CD4-positive, alpha-beta T cell treated with Interleukin-15 for 4 hours (primary cell): Measurements from ENCODE around the gene NDP.
A peak's percentile ranks its signal among the peaks of the same experiment; 100 is the strongest.

Experiments used
- DNase-seq: peaks from one replicate; pipeline ENCODE4 v3.0.0-alpha.2; 2020; ENCODE audit warnings: low spot score

The NDP gene, protein sequence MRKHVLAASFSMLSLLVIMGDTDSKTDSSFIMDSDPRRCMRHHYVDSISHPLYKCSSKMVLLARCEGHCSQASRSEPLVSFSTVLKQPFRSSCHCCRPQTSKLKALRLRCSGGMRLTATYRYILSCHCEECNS

DNA sequence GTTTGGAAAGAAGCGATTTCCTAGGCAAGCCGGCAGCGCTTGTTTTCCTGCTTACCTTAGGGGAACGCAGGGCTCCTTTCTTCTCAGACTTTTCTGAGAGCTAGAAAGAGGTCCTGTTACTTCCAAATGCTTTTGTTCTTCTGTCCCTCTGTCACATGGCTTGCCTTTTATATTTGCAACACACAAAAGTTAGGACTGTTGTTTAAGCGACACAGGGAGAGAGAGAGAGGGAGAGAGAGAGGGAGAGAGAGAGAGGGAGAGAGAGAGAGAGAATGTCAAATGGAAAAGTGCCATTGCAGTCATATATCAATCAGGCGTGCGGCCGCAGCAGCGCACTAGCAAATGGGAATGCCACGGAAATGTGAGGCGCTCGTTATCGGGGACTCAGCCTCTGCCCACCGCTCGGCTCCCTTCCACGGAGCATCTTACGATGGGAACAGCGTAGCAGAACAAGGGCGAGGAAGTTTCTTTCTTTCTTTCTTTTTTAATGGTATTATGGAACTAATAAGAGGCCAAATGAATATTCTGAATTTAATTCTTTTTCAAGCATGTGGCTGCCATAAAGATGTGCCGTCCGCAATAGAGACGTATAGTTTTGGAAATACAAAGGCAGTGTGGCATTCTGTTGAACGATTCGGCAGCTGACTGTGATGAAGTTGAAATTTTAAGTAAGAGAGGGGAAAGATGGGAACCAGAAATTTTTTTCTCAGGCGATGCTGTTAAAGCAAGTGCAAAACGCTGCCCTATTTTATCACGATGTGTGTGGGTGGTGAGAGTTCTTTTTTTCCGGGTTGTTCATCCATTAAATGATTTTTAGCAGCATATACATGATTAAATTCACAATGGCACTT, at the start of gene NDP:
TSS of gene NDP (minus strand) at position 142 of the 851 bp plus-strand sequence. CDS start 14,745 bp downstream, outside the sequence.
- no peak for DNase-seq

DNA sequence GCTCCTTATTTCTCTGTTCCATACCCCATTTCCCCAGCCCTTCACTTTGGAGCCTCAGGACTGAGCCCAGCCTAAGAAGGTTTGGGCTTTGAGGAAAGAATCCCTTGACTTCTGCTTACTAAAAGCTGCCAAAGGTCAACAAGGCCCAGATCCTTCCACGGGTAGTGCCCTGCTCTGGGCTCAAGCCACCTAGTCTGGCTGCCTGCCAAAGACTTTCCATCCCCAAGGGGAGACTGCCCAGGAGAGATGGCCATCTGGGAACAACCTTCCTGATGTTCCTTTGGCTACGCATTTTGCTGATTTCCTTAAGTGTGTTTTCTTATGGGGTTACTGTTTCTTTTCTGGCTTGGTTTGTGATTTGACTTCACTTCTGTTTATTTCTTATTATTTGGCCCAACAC, 49.8 kb upstream of the NDP start:
- no peak for DNase-seq

DNA sequence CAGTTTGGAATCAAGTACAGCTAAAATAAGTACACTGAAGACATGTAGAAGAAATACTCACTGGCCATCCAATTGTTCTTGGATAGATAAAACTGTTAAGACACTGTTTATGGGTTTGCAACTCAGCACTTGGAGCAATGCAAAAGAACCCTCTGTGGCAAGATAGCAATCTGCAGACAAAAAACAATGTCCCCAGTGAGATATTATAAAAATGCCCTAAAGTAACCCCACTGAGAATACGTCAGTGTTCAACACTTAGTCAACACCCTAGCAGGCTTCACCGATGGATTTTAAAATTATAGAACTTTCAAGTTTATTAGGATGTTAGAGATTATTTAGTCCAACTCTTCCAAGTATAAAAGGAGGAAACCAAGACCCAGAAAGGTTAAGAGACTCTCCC, 47.5 kb upstream of the NDP start:
- no peak for DNase-seq

DNA sequence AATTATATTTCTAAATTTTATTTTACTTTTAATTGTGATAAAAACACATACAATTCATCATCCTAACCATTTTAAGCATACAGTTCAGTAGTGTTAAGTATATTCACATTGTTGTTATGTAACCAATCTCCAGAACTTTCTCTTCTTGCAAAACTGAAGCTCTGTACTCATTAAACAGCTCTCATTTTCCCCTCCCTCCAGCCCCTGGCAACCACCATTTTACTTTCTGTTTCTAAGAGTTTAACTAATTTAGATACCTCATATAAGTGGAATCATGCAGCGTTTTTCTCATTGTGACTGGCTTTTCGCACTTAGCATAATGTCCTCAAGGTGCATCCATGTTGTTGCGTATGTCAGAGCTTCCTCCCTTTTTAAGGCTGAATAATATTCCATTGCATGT, 46.7 kb upstream of the NDP start:
- DNase-seq, result no peak

GRCh38 chrX:44017676-44018075, 44.5 kb upstream of the NDP start:
- no peak for DNase-seq

- no peak for DNase-seq
Observed at GRCh38 chrX:44016906-44017305, 43.7 kb upstream of the NDP start.

- peak; percentile 47 for DNase-seq
Observed at GRCh38 chrX:44012484-44013096, 39.4 kb upstream of the NDP start.

- DNase-seq, result no peak
Observed at GRCh38 chrX:44011506-44011905, 38.3 kb upstream of the NDP start.

GRCh38 chrX:44010626-44011025, 37.4 kb upstream of the NDP start:
- DNase-seq, result no peak

- no peak for DNase-seq
Observed at GRCh38 chrX:44006081-44006480, 32.9 kb upstream of the NDP start.

- no peak for DNase-seq
Observed at GRCh38 chrX:44003975-44004374, 30.8 kb upstream of the NDP start.

DNA sequence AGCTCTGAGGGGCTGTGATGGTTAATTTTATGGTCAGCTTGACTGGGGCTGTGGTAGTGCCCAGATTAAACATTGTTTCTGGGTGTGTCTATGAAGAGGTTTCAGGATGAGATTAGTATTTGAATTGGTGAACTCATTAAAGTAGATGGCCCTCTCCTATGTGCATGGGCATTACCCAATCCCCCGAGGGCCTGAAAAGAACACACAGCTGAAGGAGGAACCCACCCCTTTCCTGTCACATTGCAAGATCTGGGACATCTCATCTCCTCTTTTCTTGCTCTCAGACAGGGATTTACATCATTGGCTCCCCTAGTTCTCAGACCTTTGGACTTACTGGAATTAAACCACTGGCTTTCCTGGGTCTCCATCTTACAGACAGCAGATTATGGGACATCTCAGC, 29.4 kb upstream of the NDP start:
- DNase-seq, result no peak

DNA sequence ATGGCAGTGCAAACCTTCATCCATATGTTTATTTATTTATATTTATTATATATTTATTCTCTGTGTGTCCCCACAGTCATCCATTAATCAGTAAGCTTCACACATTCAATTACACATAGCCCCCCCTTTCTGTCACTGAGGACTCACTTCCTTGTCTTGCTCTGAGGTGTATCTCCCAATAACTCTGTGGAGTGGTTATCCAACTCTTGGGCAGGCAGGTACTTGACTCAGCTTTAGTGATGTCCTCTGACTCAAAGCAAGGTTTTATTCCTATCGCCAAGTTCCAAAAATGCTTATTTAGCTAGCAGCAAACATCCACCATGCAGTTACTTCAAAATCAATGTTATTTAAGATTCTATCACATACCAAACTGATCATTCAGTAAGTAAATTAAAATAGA, 25.2 kb upstream of the NDP start:
- no peak for DNase-seq

GRCh38 chrX:43996491-43996890, 23.3 kb upstream of the NDP start:
- DNase-seq, result no peak

- DNase-seq, result no peak
Observed at GRCh38 chrX:43986083-43986482, 12.9 kb upstream of the NDP start.

DNA sequence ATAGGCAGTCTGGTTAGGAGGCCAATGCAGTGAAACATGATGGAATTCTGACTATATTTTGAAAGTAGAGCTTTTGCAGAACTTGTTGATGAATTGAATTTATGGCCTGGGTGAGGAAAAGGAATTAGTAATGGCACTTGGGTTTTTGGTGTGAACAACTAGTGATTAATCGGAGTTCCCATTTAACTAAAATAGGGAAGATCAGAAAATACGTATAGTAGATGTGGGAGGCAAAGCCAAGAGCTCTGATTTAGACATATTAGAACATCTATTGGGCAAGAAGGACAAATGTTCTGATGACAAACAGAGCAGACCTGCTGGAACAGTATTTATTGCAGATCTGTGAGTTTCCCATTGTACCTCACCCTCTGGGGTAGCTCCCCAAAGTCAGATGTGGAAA, 12.3 kb upstream of the NDP start:
- no peak for DNase-seq

GRCh38 chrX:43978226-43978625, 5.0 kb upstream of the NDP start:
- no peak for DNase-seq

- DNase-seq, result no peak
Observed at GRCh38 chrX:43976205-43976604, 3.0 kb upstream of the NDP start.

DNA sequence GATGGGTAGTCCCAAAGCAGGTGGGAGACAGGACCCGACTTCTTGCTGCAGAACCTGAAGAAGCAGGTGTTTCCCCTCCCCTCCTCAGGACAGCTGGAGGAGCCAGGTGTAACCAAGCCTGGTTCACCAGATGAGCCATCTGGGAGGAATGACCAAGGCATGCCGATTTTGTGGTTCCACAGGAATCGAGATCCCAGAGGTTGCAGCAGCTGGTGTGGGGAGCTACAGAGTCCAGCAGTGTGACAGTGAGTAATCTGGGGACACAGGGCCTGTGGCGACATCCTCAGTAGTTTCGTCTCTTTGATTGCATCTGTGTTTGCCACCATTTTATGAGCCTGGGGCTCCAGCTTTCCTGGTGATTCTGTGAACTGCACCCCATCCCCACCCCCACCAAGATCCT, 2.6 kb upstream of the NDP start:
- no peak for DNase-seq

- DNase-seq, result no peak
Observed at GRCh38 chrX:43974741-43975465, 1.7 kb upstream of the NDP start.

DNA sequence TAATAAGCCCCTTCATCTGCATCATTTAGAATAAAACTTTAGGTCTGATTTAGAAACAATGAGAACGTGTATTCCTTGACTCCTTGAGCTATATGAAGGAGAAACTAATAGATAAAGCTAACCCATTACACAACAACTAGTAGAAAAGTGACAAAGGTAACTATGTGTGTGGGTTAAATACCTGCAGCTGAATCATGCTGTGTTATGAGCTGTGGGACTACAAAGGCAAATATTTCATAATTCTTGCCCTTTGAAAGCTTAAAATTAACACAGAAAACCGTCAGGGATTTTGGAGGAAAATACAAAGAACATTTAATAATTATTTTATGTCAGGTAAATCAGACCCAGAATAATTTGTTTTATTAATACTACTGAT, 898 bp upstream of the NDP start:
- no peak for DNase-seq

- DNase-seq, result no peak
Observed at GRCh38 chrX:43971966-43972961, 926 bp downstream of the NDP start.
